SK-N-SH (cell line): ENCODE data around the gene COL4A2. TPM values are rescaled to one million over a fixed set of nuclear protein-coding genes. Genes with fewer than 3 reads are reported as not detected.

ENCODE experiments used
- CTCF ChIA-PET: fragments of 300-600, 350-600 bp; formaldehyde crosslinking; extraction: SDS; loops from one replicate; lab custom pipeline; 2021; lab: Yijun Ruan, JAX
- POLR2A ChIA-PET: fragments of 350-600 bp; sonication (Branson Sonifier 250); formaldehyde crosslinking; extraction: SDS; loops from one replicate; lab custom pipeline; 2020; ENCODE audit warnings: antibody characterized with exemption, inconsistent platforms; lab: Yijun Ruan, JAX
- DNase-seq: peaks from one replicate; pipeline ENCODE4 v3.0.0; 2012
- H2AFZ ChIP-seq: fragments of 200-600 bp; sonication (generic); 2 replicates; pipeline ENCODE4 v1.8.1; 2016; ENCODE audit warnings: antibody characterized with exemption, mild to moderate bottlenecking, low read depth
- H3F3A ChIP-seq: fragments of 200-600 bp; sonication (generic); replicated peaks from 2 replicates; pipeline ENCODE3; 2016; ENCODE audit warnings: antibody characterized with exemption, mild to moderate bottlenecking; ENCODE audit not compliant: insufficient read depth
- H3K27ac ChIP-seq, 2 experiments: fragments of 200-500 bp in 1 of 2; fragments of 200-600 bp in 1 of 2; sonication (Bioruptor generic) in 1 of 2; sonication (generic), shearing (Covaris generic) in 1 of 2; 2 replicates each; pipeline versions ENCODE4 v1.5.1 to v1.6.1; 2014 to 2016; ENCODE audit warnings: low read depth in 2 of 2, inconsistent platforms in 1 of 2, low read length in 1 of 2, mild to moderate bottlenecking in 1 of 2, mixed read lengths in 1 of 2
- H3K27me3 ChIP-seq: fragments of 200-600 bp; sonication (generic), shearing (Covaris generic); 2 replicates; pipeline ENCODE4 v1.6.1; 2016; ENCODE audit warnings: mixed run types; ENCODE audit not compliant: insufficient read depth
- H3K36me3 ChIP-seq, 2 experiments: fragments of 200-500 bp in 1 of 2; fragments of 200-600 bp in 1 of 2; sonication (Bioruptor generic) in 1 of 2; sonication (generic) in 1 of 2; replicated peaks in 1 of 2; 2 replicates each; pipeline versions ENCODE3 to v1.5.1; 2014 to 2016; ENCODE audit warnings: low read length in 1 of 2, mild to moderate bottlenecking in 1 of 2; ENCODE audit not compliant: insufficient read depth in 2 of 2, control insufficient read depth in 1 of 2
- H3K4me1 ChIP-seq, 2 experiments: fragments of 200-500 bp in 1 of 2; fragments of 200-600 bp in 1 of 2; sonication (Bioruptor generic) in 1 of 2; sonication (generic), shearing (Covaris generic) in 1 of 2; 2 replicates each; pipeline versions ENCODE4 v1.5.1 to v1.6.1; 2014 to 2016; ENCODE audit warnings: low read depth in 1 of 2, low read length in 1 of 2, mixed run types in 1 of 2; ENCODE audit not compliant: insufficient read depth in 2 of 2, control insufficient read depth in 1 of 2
- H3K4me2 ChIP-seq: fragments of 200-600 bp; sonication (generic), shearing (Covaris generic); 2 replicates; pipeline ENCODE4 v1.6.1; 2017; ENCODE audit warnings: mixed run types
- H3K4me3 ChIP-seq, 2 experiments: fragments of 200-500 bp in 1 of 2; fragments of 200-600 bp in 1 of 2; sonication (Bioruptor generic) in 1 of 2; sonication (generic), shearing (Covaris generic) in 1 of 2; 2 replicates each; pipeline versions ENCODE4 v1.5.1 to v1.8.1; 2014 to 2016; ENCODE audit warnings: low read depth in 2 of 2, inconsistent platforms in 1 of 2, low read length in 1 of 2, mild to moderate bottlenecking in 1 of 2, mixed read lengths in 1 of 2, moderate library complexity in 1 of 2
- H3K79me2 ChIP-seq: fragments of 200-600 bp; sonication (generic); 2 replicates; pipeline ENCODE4 v1.8.1; 2017; ENCODE audit warnings: mild to moderate bottlenecking; ENCODE audit not compliant: insufficient read depth
- H3K9ac ChIP-seq: fragments of 200-600 bp; sonication (generic); 2 replicates; pipeline ENCODE4 v1.6.1; 2017; ENCODE audit warnings: mixed run types
- H3K9me2 ChIP-seq: fragments of 200-600 bp; sonication (generic); 2 replicates; pipeline ENCODE4 v1.6.1; 2017; ENCODE audit warnings: mixed run types
- H3K9me3 ChIP-seq: fragments of 200-600 bp; sonication (generic); 2 replicates; pipeline ENCODE4 v1.6.1; 2017; ENCODE audit warnings: mixed run types, mild to moderate bottlenecking, moderate library complexity
- H4K20me1 ChIP-seq: fragments of 200-600 bp; sonication (generic); 2 replicates; pipeline ENCODE4 v1.6.1; 2017; ENCODE audit warnings: mild to moderate bottlenecking, mixed run types; ENCODE audit not compliant: insufficient read depth
- ELF1 ChIP-seq: IDR thresholded peaks from 2 replicates; pipeline ENCODE4 v1.4.0; 2012
- EP300 ChIP-seq, 2 experiments: IDR thresholded peaks; 2 replicates each; pipeline versions ENCODE4 v1.4.0 to v1.6.1; 2012; ENCODE audit warnings: borderline replicate concordance in 1 of 2, low read depth in 1 of 2, low read length in 1 of 2
- FOSL2 ChIP-seq: IDR thresholded peaks from 2 replicates; pipeline ENCODE4 v1.4.0; 2012; ENCODE audit warnings: low read depth, mild to moderate bottlenecking, moderate library complexity, borderline replicate concordance
- GABPA ChIP-seq: IDR thresholded peaks from 2 replicates; pipeline ENCODE4 v1.4.0; 2012; ENCODE audit warnings: low read depth, mild to moderate bottlenecking
- JUND ChIP-seq: IDR thresholded peaks from 2 replicates; pipeline ENCODE4 v1.4.0; 2012
- MEF2A ChIP-seq: IDR thresholded peaks from 2 replicates; pipeline ENCODE4 v1.4.0; 2012; ENCODE audit warnings: low read depth, borderline replicate concordance
- NFIC ChIP-seq: IDR thresholded peaks from 2 replicates; pipeline ENCODE4 v1.4.0; 2012; ENCODE audit warnings: borderline replicate concordance
- POLR2AphosphoS5 ChIP-seq: IDR thresholded peaks from 2 replicates; pipeline ENCODE4 v1.6.1; 2012; ENCODE audit warnings: low read depth, low read length
- RFX5 ChIP-seq: IDR thresholded peaks from 2 replicates; pipeline ENCODE4 v1.6.1; 2012; ENCODE audit warnings: mild to moderate bottlenecking, improper control_type of control experiment, low read length
- RXRA ChIP-seq: IDR thresholded peaks from 2 replicates; pipeline ENCODE4 v1.4.0; 2012; ENCODE audit warnings: low read depth, mild to moderate bottlenecking, borderline replicate concordance
- SMC3 ChIP-seq: IDR thresholded peaks from 2 replicates; pipeline ENCODE4 v1.6.1; 2012; ENCODE audit warnings: low read depth, low read length, improper control_type of control experiment
- TAF1 ChIP-seq: IDR thresholded peaks from 2 replicates; pipeline ENCODE4 v1.6.1; 2012; ENCODE audit warnings: low read depth, mild to moderate bottlenecking, low read length, moderate library complexity, borderline replicate concordance
- ZBTB33 ChIP-seq: IDR thresholded peaks from 2 replicates; pipeline ENCODE4 v1.4.0; 2012; ENCODE audit warnings: low read depth, borderline replicate concordance
- WGBS: methylation state at CpG from one replicate; pipeline ENCODE4 v1.1.6; 2017; ENCODE audit warnings: low lambda C conversion rate; 5-methylcytosine and 5-hydroxymethylcytosine counted together
- polyA plus RNA-seq, 3 experiments: library from polyadenylated mRNA; depleted of rRNA; stranded (reverse); fragments of >200 nt; gene quantifications; 2 replicates each; pipeline ENCODE4 v1.2.3, GENCODE V29; 2012
- TF ChIP-seq, protein P1 (sequence below): IDR thresholded peaks from 2 replicates; pipeline ENCODE4 v1.4.0; 2012; ENCODE audit warnings: low read depth, borderline replicate concordance
- TF ChIP-seq, protein P2 (sequence below): IDR thresholded peaks from 2 replicates; pipeline ENCODE4; 2012
- TF ChIP-seq, protein P3 (sequence below): fragments of 150-350 bp; IDR thresholded peaks from 2 replicates; pipeline ENCODE4 v1.6.1; 2017; ENCODE audit warnings: antibody characterized with exemption, low read length, low read depth, borderline replicate concordance

Gene COL4A2
- polyA plus RNA-seq, 1 of the 3 experiments (the other 2 are of a cell fraction), result 137 TPM

DNA sequence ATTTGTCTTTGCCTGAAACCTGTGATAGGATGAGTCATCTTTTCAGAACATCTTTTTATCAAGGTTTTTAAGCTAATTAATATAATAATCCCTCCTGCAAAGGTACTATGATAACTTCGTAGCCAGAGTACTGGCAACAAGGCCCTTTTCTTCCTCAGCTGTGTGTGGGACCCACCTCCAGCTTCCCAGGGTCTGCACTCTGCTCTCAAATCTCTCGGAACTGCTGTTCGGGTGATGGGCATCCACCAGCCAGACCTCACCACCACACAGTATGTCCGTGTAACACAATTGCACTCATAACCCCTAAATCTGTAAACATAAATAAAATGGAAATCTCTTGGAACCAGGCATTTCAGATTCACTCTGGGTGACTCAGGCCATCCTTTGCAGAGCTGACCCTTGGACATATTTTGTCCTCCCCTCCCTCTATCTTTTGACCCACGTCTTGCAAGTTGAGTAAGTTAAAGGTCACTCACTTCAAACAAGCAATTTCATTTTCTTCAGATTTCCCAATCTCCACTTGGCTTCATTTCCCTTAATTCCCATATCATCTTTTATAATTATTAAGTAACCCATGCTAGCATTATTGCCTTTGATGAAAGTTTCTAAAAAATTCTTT lies 29.6 kb upstream of the COL4A2 start:
- Histone ChIP-seq H4K20me1 (peaks cover 48% of the 10 kb centered on the region; the same call in 1 of the 2 replicates), H3K4me3 (no peak overlapping the region), H2AFZ (no peak overlapping the region), H3F3A (peaks cover 6% of the 10 kb centered on the region), H3K79me2 (peaks cover 100% of the 10 kb centered on the region), H3K4me1 (peaks cover 0 to 8% of the 10 kb centered on the region in 2 experiments; a peak in 2 of 4 replicates), H3K4me2 (no peak overlapping the region), H3K9me2 (no peaks in the 10 kb centered on the region), H3K9ac (no peak overlapping the region), H3K27me3 (no peaks in the 10 kb centered on the region), H3K36me3 (peaks cover 0 to 9% of the 10 kb centered on the region in 2 experiments), H3K27ac (no peak overlapping the region), H3K9me3 (no peaks in the 10 kb centered on the region)
- no peak for DNase-seq
- TF ChIP-seq RFX5 (no peak), TAF1 (no peak), GABPA (no peak), SMC3 (no peak), RXRA (no peak), JUND (no peak), FOSL2 (no peak), ELF1 (no peak), EP300 (IDR thresholded peaks at IDR 0.05; ENCODE audit: borderline replicate concordance in 1 of 2, low read depth in 1 of 2, low read length in 1 of 2) (no peak), POLR2AphosphoS5 (no peak), MEF2A (no peak), NFIC (no peak), ZBTB33 (no peak)
- TF ChIP-seq, protein P1, sequence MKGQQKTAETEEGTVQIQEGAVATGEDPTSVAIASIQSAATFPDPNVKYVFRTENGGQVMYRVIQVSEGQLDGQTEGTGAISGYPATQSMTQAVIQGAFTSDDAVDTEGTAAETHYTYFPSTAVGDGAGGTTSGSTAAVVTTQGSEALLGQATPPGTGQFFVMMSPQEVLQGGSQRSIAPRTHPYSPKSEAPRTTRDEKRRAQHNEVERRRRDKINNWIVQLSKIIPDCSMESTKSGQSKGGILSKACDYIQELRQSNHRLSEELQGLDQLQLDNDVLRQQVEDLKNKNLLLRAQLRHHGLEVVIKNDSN, result no peak
- TF ChIP-seq, protein P2, sequence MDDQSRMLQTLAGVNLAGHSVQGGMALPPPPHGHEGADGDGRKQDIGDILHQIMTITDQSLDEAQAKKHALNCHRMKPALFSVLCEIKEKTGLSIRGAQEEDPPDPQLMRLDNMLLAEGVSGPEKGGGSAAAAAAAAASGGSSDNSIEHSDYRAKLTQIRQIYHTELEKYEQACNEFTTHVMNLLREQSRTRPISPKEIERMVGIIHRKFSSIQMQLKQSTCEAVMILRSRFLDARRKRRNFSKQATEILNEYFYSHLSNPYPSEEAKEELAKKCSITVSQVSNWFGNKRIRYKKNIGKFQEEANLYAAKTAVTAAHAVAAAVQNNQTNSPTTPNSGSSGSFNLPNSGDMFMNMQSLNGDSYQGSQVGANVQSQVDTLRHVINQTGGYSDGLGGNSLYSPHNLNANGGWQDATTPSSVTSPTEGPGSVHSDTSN, result no peak
- TF ChIP-seq, protein P3, sequence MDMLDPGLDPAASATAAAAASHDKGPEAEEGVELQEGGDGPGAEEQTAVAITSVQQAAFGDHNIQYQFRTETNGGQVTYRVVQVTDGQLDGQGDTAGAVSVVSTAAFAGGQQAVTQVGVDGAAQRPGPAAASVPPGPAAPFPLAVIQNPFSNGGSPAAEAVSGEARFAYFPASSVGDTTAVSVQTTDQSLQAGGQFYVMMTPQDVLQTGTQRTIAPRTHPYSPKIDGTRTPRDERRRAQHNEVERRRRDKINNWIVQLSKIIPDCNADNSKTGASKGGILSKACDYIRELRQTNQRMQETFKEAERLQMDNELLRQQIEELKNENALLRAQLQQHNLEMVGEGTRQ, result no peak
- ChIA-PET POLR2A (no interaction called here), CTCF (interaction anchor here (0.9 to 1.6 kb wide), 4 partner anchors 19 to 134 kb away, joined by 3 to 4 read pairs (median 3); no protein-coding TSS in a partner anchor)
- WGBS, result 67% methylated on average over 5 of the region's 5 CpGs
